Smooth muscle cell (in vitro differentiated cells): ENCODE data around the gene TMEM164. TPM values are rescaled to one million over a fixed set of nuclear protein-coding genes. Genes with fewer than 3 reads are reported as not detected.

Source experiments
- DNase-seq: peaks from one replicate; lab custom pipeline; 2025; ENCODE audit not compliant: unreplicated experiment; lab: John Stamatoyannopoulos, UW
- H2AFZ ChIP-seq: fragments of 200-600 bp; sonication (generic); 2 replicates; pipeline ENCODE4 v1.6.0; 2016; ENCODE audit warnings: antibody characterized with exemption, low read depth, mild to moderate bottlenecking
- H3F3A ChIP-seq: fragments of 200-600 bp; sonication (generic); 2 replicates; pipeline ENCODE4 v1.6.0; 2017; ENCODE audit warnings: antibody characterized with exemption, low read depth
- H3K27ac ChIP-seq: fragments of 200-600 bp; sonication (generic); 2 replicates; pipeline ENCODE4 v1.5.1; 2016; ENCODE audit warnings: low read depth, mild to moderate bottlenecking
- H3K27me3 ChIP-seq: fragments of 200-600 bp; sonication (generic); 2 replicates; pipeline ENCODE4 v1.6.1; 2016; ENCODE audit warnings: low read depth, mild to moderate bottlenecking
- H3K36me3 ChIP-seq: fragments of 200-600 bp; sonication (generic); 2 replicates; pipeline ENCODE4 v1.5.1; 2016; ENCODE audit warnings: low read depth
- H3K4me1 ChIP-seq: fragments of 200-600 bp; sonication (generic); 2 replicates; pipeline ENCODE4 v1.5.1; 2016; ENCODE audit warnings: low read depth
- H3K4me2 ChIP-seq: fragments of 200-600 bp; sonication (generic); 2 replicates; pipeline ENCODE4 v1.6.0; 2016; ENCODE audit warnings: mild to moderate bottlenecking
- H3K4me3 ChIP-seq: fragments of 200-600 bp; sonication (generic); 2 replicates; pipeline ENCODE4 v1.5.1; 2016; ENCODE audit warnings: mild to moderate bottlenecking
- H3K79me2 ChIP-seq: fragments of 200-600 bp; sonication (generic); 2 replicates; pipeline ENCODE4 v1.6.0; 2016; ENCODE audit warnings: low read depth, mild to moderate bottlenecking
- H3K9ac ChIP-seq: fragments of 200-600 bp; sonication (generic); 2 replicates; pipeline ENCODE4 v1.6.0; 2016; ENCODE audit warnings: low read depth
- H3K9me3 ChIP-seq: fragments of 200-600 bp; sonication (generic); replicated peaks from 2 replicates; pipeline ENCODE4 v1.5.1; 2016; ENCODE audit warnings: low read depth
- H4K20me1 ChIP-seq: fragments of 200-600 bp; sonication (generic); 2 replicates; pipeline ENCODE4 v1.6.0; 2016; ENCODE audit warnings: low read depth
- WGBS: methylation state at CpG from one replicate; pipeline ENCODE4 v1.1.7; 2016; ENCODE audit warnings: low lambda C conversion rate; 5-methylcytosine and 5-hydroxymethylcytosine counted together
- polyA plus RNA-seq: library from polyadenylated mRNA; unstranded; fragments of >200 nt; fragmentation: Nextera tagmentation; extraction: Ambion mirVana; gene quantifications from 2 replicates; pipeline ENCODE4 v1.2.1, GENCODE V29; 2016
- total RNA-seq: library from RNA; depleted of rRNA; stranded (reverse); fragments of >200 nt; gene quantifications from 2 replicates; pipeline ENCODE4 v1.2.3, GENCODE V29; 2014
- TF ChIP-seq, protein P1 (sequence below): fragments of 200-600 bp; sonication (generic); IDR thresholded peaks from 2 replicates; pipeline ENCODE4 v1.5.1; 2017; ENCODE audit warnings: borderline replicate concordance, mild to moderate bottlenecking, antibody characterized with exemption; ENCODE audit not compliant: insufficient read depth, poor library complexity, severe bottlenecking

Gene TMEM164
- total and polyA plus RNA-seq, 2 experiments from 2014 or later: 1.5 to 8.9 TPM

DNA sequence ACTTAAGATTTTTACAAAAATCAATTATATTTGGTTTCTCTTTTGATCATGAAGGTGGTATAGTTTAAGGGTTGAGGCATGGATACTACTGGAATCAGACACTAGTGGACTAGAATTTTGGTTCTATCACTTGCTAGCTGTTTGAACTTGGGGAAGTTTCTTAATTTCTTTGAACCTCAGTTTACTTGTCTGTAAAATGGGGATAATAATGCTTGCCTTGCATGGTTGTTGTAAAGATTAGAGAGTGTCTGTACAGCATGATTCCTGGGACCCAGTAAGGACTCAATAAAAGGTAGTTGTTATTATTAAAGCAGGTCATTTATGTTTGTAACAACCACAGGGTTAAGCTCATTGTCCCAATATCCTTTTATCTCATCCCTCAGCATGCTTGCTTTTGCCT is 36.0 kb downstream of the TMEM164 start:
- Histone ChIP-seq H3K79me2 (no peaks in the 10 kb centered on the region), H3F3A (no peaks in the 10 kb centered on the region), H3K9me3 (peaks cover 3% of the 10 kb centered on the region), H3K9ac (no peak overlapping the region), H3K4me1 (no peaks in the 10 kb centered on the region), H4K20me1 (no peaks in the 10 kb centered on the region), H3K27ac (no peak overlapping the region), H2AFZ (no peak overlapping the region), H3K4me2 (no peak overlapping the region), H3K27me3 (no peaks in the 10 kb centered on the region), H3K36me3 (no peaks in the 10 kb centered on the region), H3K4me3 (no peak overlapping the region)
- DNase-seq: no peak
- TF ChIP-seq, protein P1, sequence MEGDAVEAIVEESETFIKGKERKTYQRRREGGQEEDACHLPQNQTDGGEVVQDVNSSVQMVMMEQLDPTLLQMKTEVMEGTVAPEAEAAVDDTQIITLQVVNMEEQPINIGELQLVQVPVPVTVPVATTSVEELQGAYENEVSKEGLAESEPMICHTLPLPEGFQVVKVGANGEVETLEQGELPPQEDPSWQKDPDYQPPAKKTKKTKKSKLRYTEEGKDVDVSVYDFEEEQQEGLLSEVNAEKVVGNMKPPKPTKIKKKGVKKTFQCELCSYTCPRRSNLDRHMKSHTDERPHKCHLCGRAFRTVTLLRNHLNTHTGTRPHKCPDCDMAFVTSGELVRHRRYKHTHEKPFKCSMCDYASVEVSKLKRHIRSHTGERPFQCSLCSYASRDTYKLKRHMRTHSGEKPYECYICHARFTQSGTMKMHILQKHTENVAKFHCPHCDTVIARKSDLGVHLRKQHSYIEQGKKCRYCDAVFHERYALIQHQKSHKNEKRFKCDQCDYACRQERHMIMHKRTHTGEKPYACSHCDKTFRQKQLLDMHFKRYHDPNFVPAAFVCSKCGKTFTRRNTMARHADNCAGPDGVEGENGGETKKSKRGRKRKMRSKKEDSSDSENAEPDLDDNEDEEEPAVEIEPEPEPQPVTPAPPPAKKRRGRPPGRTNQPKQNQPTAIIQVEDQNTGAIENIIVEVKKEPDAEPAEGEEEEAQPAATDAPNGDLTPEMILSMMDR: no peak

DNA sequence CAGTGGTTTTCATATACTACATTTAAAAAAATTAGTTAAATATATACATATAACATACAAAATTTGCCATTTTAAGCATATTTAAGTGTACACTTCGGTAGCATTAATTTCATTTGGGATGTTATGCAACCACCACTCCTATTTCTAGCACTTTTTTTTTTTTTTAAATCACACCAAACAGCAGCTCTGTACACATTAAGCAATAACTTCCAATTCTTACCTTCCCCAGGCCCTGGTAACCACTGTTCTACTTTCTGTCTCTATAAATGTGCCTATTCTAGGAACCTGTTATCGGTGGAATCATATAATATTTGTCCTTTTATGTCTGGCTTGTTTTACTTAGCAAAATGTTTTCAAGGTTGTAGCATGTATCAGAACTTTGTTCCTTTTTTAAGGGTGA is 39.1 kb downstream of the TMEM164 start:
- Histone ChIP-seq H3K79me2 (no peaks in the 10 kb centered on the region), H3K27me3 (no peaks in the 10 kb centered on the region), H3K9ac (no peak overlapping the region), H3K36me3 (no peaks in the 10 kb centered on the region), H3F3A (no peaks in the 10 kb centered on the region), H3K9me3 (no peaks in the 10 kb centered on the region), H3K4me1 (no peaks in the 10 kb centered on the region), H3K4me3 (no peak overlapping the region), H3K4me2 (no peak overlapping the region), H4K20me1 (no peaks in the 10 kb centered on the region), H2AFZ (no peak overlapping the region), H3K27ac (no peak overlapping the region)
- DNase-seq: no peak
- TF ChIP-seq, protein P1: no peak
- WGBS: 90% methylated on average over 2 of the region's 2 CpGs

DNA sequence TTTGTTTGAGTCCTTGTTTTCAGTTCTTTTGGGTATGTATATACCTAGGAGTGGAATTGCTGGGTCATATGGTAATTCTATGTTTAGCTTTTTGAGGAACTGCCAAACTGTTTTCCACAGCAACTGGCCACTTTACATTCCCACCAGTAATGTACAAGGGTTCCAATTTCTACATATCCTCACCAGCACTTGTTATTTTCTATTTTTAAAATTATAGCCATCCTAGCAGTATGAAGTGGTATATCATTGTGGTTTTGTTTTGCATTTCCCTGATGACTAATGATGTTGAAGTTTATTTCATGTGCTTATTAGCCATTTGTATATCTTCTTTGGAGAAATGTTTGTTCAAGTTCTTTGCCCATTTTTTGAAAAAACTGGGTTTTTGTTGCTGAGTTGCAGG is 39.6 kb downstream of the TMEM164 start:
- Histone ChIP-seq H3K4me3 (no peak overlapping the region), H3K4me1 (no peaks in the 10 kb centered on the region), H3K9me3 (no peaks in the 10 kb centered on the region), H3K36me3 (no peaks in the 10 kb centered on the region), H3K79me2 (no peaks in the 10 kb centered on the region), H3K4me2 (no peak overlapping the region), H2AFZ (no peak overlapping the region), H4K20me1 (no peaks in the 10 kb centered on the region), H3K27me3 (no peaks in the 10 kb centered on the region), H3K9ac (no peak overlapping the region), H3F3A (no peaks in the 10 kb centered on the region), H3K27ac (no peak overlapping the region)
- TF ChIP-seq, protein P1: no peak
- DNase-seq: no peak

DNA sequence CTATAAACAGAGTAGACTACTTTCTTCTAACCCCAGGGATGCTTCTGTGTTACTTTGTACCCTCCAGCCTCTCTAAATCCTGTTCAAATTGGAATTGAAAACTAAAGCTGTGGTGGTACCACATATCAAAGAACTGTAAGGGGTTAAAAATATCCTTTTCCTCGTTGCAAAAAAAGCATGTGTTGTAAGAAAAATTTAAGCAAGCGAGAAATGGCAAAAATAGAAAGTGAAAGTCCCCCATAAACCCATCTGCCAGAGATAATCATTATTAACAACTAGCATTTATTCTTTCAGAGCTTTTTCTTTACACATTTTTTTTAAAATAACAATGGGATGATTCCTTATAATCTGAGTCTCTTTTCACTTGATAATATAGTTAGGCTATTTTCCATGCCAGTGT is 40.6 kb downstream of the TMEM164 start:
- WGBS: 34% methylated on average over 2 of the region's 2 CpGs
- Histone ChIP-seq H3K9me3 (no peaks in the 10 kb centered on the region), H3K27me3 (no peaks in the 10 kb centered on the region), H4K20me1 (no peaks in the 10 kb centered on the region), H3K9ac (no peak overlapping the region), H3K4me1 (no peaks in the 10 kb centered on the region), H3K4me3 (no peak overlapping the region), H2AFZ (no peak overlapping the region), H3K27ac (no peak overlapping the region), H3K79me2 (no peaks in the 10 kb centered on the region), H3K36me3 (no peaks in the 10 kb centered on the region), H3F3A (no peaks in the 10 kb centered on the region), H3K4me2 (no peak overlapping the region)
- TF ChIP-seq, protein P1: no peak
- no peak for DNase-seq
